Cardiac muscle cell (in vitro differentiated cells and primary cell): Measurements from ENCODE around the gene RAB40C. TPM values are rescaled to one million over a fixed set of nuclear protein-coding genes. Genes with fewer than 3 reads are reported as not detected.

Experiments
- DNase-seq, 2 donors: peaks; one replicate each; pipeline versions ENCODE4 v3.0.0 to v3.0.0-alpha.2; 2010 to 2017; ENCODE audit warnings: low read depth in 1 of 2, low spot score in 1 of 2
- H3K27ac ChIP-seq: fragments of 200-600 bp; sonication (generic); 2 replicates; pipeline ENCODE4 v1.5.1; 2016
- H3K27me3 ChIP-seq: fragments of 200-600 bp; sonication (generic); 2 replicates; pipeline ENCODE4 v1.6.0; 2016; ENCODE audit warnings: control low read depth
- H3K36me3 ChIP-seq: fragments of 200-600 bp; sonication (generic); 2 replicates; pipeline ENCODE4 v1.5.1; 2016; ENCODE audit warnings: control low read depth
- H3K4me1 ChIP-seq: fragments of 200-600 bp; sonication (generic); 2 replicates; pipeline ENCODE4 v1.8.1; 2017; ENCODE audit warnings: low read depth, mild to moderate bottlenecking, mixed run types
- H3K4me3 ChIP-seq: fragments of 200-600 bp; sonication (generic); 2 replicates; pipeline ENCODE4 v1.5.1; 2016; ENCODE audit warnings: mild to moderate bottlenecking
- H3K9me3 ChIP-seq: fragments of 200-600 bp; sonication (generic); 2 replicates; pipeline ENCODE4 v1.5.1; 2017; ENCODE audit warnings: low read depth, mild to moderate bottlenecking, control low read depth
- CTCF ChIP-seq: IDR thresholded peaks from 2 replicates; pipeline ENCODE4 v1.5.1; 2012; ENCODE audit warnings: low read depth, mild to moderate bottlenecking, low read length
- polyA plus RNA-seq: library from polyadenylated mRNA; unstranded; fragments of >200 nt; fragmentation: Nextera tagmentation; extraction: Ambion mirVana; gene quantifications from 2 replicates; pipeline ENCODE4 v1.2.1, GENCODE V29; 2016
- total RNA-seq: library from RNA; depleted of rRNA; stranded (reverse); fragments of >200 nt; gene quantifications from 2 replicates; pipeline ENCODE4 v1.2.3, GENCODE V29; 2016

RAB40C gene
- total and polyA plus RNA-seq, 2 experiments from 2014 or later, result 30.8 to 45.9 TPM

- Histone ChIP-seq H3K27me3 (no peaks in the 10 kb centered on the region), H3K4me1 (peaks cover 13% of the 10 kb centered on the region), H3K27ac (no peak overlapping the region), H3K9me3 (no peaks in the 10 kb centered on the region), H3K36me3 (no peaks in the 10 kb centered on the region), H3K4me3 (peak overlapping the region; percentile 78)
- no peak for DNase-seq
- no peak for TF ChIP-seq CTCF
Observed at GRCh38 chr16:590815-591200, 942 bp downstream of the RAB40C start.

- no peak for DNase-seq
- TF ChIP-seq CTCF, result no peak
- Histone ChIP-seq H3K27me3 (no peaks in the 10 kb centered on the region), H3K4me3 (no peak overlapping the region), H3K36me3 (no peaks in the 10 kb centered on the region), H3K27ac (no peak overlapping the region), H3K9me3 (no peaks in the 10 kb centered on the region), H3K4me1 (peaks cover 13% of the 10 kb centered on the region)
Observed at GRCh38 chr16:591231-591630, 1.4 kb downstream of the RAB40C start.

- Histone ChIP-seq H3K27me3 (no peaks in the 10 kb centered on the region), H3K4me1 (peaks cover 13% of the 10 kb centered on the region), H3K4me3 (no peak overlapping the region), H3K36me3 (no peaks in the 10 kb centered on the region), H3K9me3 (no peaks in the 10 kb centered on the region), H3K27ac (no peak overlapping the region)
- TF ChIP-seq CTCF, result no peak
- DNase-seq, result no peak
Observed at GRCh38 chr16:591892-592517, 2.1 kb downstream of the RAB40C start.

GRCh38 chr16:592518-593306 is 2.8 kb downstream of the RAB40C start:
- peak in 1 of 2 donors; percentile 59 for DNase-seq
- Histone ChIP-seq H3K4me3 (no peak overlapping the region), H3K9me3 (no peaks in the 10 kb centered on the region), H3K4me1 (peaks cover 12% of the 10 kb centered on the region), H3K27me3 (no peaks in the 10 kb centered on the region), H3K36me3 (no peaks in the 10 kb centered on the region), H3K27ac (no peak overlapping the region)
- TF ChIP-seq CTCF, result no peak

- TF ChIP-seq CTCF, result no peak
- DNase-seq, result no peak
Observed at GRCh38 chr16:593406-593805, 3.5 kb downstream of the RAB40C start.

More at GRCh38 chr16:593406-593805, 3.5 kb downstream of the RAB40C start:
- no peak overlapping the region for H3K4me3 ChIP-seq
- H3K9me3 ChIP-seq, result no peaks in the 10 kb centered on the region
- peaks cover 6% of the 10 kb centered on the region for H3K4me1 ChIP-seq
- H3K36me3 ChIP-seq, result no peaks in the 10 kb centered on the region
- no peaks in the 10 kb centered on the region for H3K27me3 ChIP-seq
- no peak overlapping the region for H3K27ac ChIP-seq
